Measurements from ENCODE around the gene KDM6B. TPM values are rescaled to one million over a fixed set of nuclear protein-coding genes. Genes with fewer than 3 reads are reported as not detected.

KDM6B gene
- total and polyA plus RNA-seq, 5 experiments from 2014 or later, result 0.28 to 113 (median 1.2) TPM

- ATAC-seq (peak in 1 of 2 donors; percentile 0), DNase-seq (peak in 2 of 10 donors; percentile 45 to 56)
- Mint-ChIP-seq H3K4me3 (peak overlapping the region; percentile 88 to 100 (median 96)), H3K36me3 (peaks cover 0 to 29% (median 0%) of the 10 kb centered on the region in 3 donors), H3K27me3 (peaks cover 0 to 6% (median 0%) of the 10 kb centered on the region in 5 donors), H3K9me3 (no peaks in the 10 kb centered on the region), H3K4me1 (peaks cover 46 to 65% (median 52%) of the 10 kb centered on the region in 4 donors), H3K27ac (peak overlapping the region; percentile 94 to 100 (median 98))
- POLR2A ChIA-PET, result interaction anchor here (1.0 to 7.2 kb wide), 5 partner anchors 8 to 330 kb away, joined by 3 to 116 read pairs (median 22); partner anchors contain the start of genes CYB5D1, KDM6B, NAA38 and TMEM88
Observed at GRCh38 chr17:7843257-7843535, 9.2 kb downstream of the KDM6B start.

DNA sequence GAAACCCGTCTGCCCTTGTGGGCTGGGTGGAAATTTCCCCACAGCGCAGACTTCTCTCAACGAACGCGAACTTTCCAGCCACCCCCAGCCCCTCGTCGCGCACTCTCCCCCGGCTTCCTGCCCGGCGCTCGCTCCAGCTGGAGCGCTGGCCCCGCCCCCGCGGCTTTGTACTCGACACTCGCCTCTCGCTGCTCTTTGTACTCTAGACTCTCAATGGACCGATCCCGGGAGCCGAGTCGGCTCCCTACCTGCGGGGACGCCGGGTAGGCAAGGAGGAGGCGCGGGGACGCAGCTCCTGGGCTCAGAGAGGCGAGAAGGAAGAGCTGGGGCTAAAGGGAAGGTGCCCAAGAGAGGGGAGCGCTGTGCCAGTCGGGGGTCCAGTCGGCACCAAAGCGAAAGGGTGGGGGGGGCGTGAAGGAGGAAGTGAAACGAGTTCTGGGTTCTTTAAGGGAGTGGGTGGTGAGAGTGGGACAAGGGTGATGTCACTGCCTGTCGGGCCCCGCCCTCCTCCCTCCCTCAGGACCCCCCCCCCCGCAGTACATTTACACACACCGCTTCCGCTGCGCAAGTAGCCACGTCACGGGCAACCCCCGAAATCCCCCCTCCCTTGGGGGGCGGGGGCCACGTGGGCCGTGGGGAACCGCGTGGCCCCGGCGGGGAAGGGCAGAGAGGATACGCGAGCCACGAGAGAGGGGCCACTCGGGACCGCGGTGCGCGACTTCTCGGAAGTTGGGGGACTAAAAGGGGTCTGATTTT lies 9.7 kb downstream of the KDM6B start:
- H3K4me1 Mint-ChIP-seq, result peaks cover 42 to 60% (median 48%) of the 10 kb centered on the region in 4 donors
- no peaks in the 10 kb centered on the region for H3K9me3 Mint-ChIP-seq

GRCh38 chr17:7844292-7845154 lies 10.5 kb downstream of the KDM6B start:
- peak; percentile 20 to 32 for ATAC-seq
- peaks cover 0 to 31% (median 0%) of the 10 kb centered on the region in 3 donors for H3K36me3 Mint-ChIP-seq
- DNase-seq, result peak; percentile 62 to 89 (median 78)

More for the DNA sequence above, 9.7 kb downstream of the KDM6B start:
- peak overlapping the region; percentile 94 to 100 (median 98) for H3K27ac Mint-ChIP-seq
- H3K36me3 Mint-ChIP-seq, result peaks cover 0 to 31% (median 0%) of the 10 kb centered on the region in 3 donors
- peak overlapping the region; percentile 88 to 100 (median 96) for H3K4me3 Mint-ChIP-seq
- ATAC-seq, result peak; percentile 12 to 29
- DNase-seq, result peak; percentile 87 to 96 (median 92)
- peaks cover 0 to 6% (median 0%) of the 10 kb centered on the region in 5 donors for H3K27me3 Mint-ChIP-seq
- POLR2A ChIA-PET, result interaction anchor here (1.0 to 7.2 kb wide), 4 partner anchors 8 to 330 kb away, joined by 4 to 116 read pairs (median 38); partner anchors contain the start of genes CYB5D1, KDM6B, NAA38 and TMEM88

DNA sequence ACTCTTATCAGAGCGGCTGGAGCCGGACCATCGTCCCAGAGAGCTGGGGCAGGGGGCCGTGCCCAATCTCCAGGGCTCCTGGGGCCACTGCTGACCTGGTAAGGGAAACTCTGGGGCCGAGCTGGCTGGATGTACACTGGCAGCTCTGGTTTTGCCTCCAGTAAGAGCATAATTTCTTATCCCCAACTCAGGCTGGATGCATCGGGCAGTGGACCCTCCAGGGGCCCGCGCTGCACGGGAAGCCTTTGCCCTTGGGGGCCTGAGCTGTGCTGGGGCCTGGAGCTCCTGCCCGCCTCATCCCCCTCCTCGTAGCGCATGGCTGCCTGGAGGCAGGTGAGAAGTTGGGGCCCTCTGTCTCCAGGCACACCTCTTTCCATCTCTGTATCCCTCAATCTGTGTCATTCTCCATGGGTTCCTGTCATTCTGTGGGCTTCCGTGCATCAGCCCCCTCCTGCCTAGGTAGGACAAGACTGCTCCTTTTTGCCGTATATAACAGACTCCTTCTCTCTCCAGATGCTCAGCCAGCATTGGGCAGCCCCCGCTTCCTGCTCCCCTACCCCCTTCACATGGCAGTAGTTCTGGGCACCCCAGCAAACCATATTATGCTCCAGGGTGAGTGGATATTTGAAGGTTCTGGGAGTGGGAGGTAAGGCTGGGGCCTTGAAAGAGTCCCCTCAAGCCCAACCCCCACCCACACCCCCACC lies 11.5 kb downstream of the KDM6B start:
- Mint-ChIP-seq H3K4me1 (peaks cover 30 to 42% (median 36%) of the 10 kb centered on the region in 4 donors), H3K27ac (peak overlapping the region in 9 of 10 donors; percentile 95 to 100 (median 99)), H3K27me3 (peaks cover 0 to 6% (median 0%) of the 10 kb centered on the region in 5 donors), H3K36me3 (peaks cover 0 to 33% (median 1%) of the 10 kb centered on the region in 3 donors), H3K4me3 (peak overlapping the region; percentile 88 to 100 (median 96)), H3K9me3 (no peaks in the 10 kb centered on the region)
- ATAC-seq (no peak), DNase-seq (peak in 1 of 10 donors; percentile 60)
- POLR2A ChIA-PET, result interaction anchor here (0.6 to 7.2 kb wide), 11 partner anchors 8 to 376 kb away, joined by 3 to 116 read pairs (median 4); partner anchors contain the start of genes CYB5D1, KDM6B, NAA38 and RNF227

More at GRCh38 chr17:7844292-7845154, 10.5 kb downstream of the KDM6B start:
- Mint-ChIP-seq H3K27ac (peak overlapping the region; percentile 94 to 100 (median 98)), H3K4me3 (peak overlapping the region; percentile 88 to 100 (median 96)), H3K9me3 (no peaks in the 10 kb centered on the region), H3K4me1 (peaks cover 34 to 52% (median 40%) of the 10 kb centered on the region in 4 donors), H3K27me3 (peaks cover 0 to 6% (median 0%) of the 10 kb centered on the region in 5 donors)
- POLR2A ChIA-PET, result interaction anchor here (0.8 to 7.2 kb wide), 9 partner anchors 9 to 329 kb away, joined by 3 to 116 read pairs (median 4); partner anchors contain the start of genes CYB5D1, KDM6B, NAA38 and RNF227

DNA sequence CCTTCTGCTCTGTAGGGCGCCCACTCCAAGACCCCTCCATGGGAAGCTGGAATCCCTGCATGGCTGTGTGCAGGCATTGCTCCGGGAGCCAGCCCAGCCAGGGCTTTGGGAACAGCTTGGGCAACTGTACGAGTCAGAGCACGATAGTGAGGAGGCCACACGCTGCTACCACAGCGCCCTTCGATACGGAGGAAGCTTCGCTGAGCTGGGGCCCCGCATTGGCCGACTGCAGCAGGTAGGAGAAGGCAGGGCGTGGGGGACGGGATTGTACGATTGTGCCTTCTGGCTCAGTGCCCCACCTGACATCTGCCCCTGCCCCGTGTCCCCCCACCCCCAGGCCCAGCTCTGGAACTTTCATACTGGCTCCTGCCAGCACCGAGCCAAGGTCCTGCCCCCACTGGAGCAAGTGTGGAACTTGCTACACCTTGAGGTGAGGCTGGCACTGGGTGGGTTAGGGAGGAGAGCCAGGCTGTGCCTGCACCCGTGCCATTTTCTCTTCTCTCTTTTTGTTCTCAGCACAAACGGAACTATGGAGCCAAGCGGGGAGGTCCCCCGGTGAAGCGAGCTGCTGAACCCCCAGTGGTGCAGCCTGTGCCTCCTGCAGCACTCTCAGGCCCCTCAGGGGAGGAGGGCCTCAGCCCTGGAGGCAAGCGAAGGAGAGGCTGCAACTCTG lies 12.2 kb downstream of the KDM6B start:
- Mint-ChIP-seq H3K9me3 (no peaks in the 10 kb centered on the region), H3K27me3 (peaks cover 0 to 6% (median 0%) of the 10 kb centered on the region in 5 donors), H3K4me1 (peaks cover 29 to 42% (median 35%) of the 10 kb centered on the region in 4 donors), H3K27ac (peak overlapping the region in 7 of 10 donors; percentile 67 to 99 (median 85)), H3K36me3 (peaks cover 0 to 28% (median 1%) of the 10 kb centered on the region in 3 donors), H3K4me3 (peak overlapping the region in 8 of 10 donors; percentile 26 to 57 (median 44))
- ATAC-seq (no peak), DNase-seq (peak in 1 of 10 donors; percentile 53)
- POLR2A ChIA-PET, result interaction anchor here (0.6 to 7.2 kb wide), 7 partner anchors 8 to 375 kb away, joined by 3 to 116 read pairs (median 6); partner anchors contain the start of genes CYB5D1, KDM6B, NAA38 and RNF227

DNA sequence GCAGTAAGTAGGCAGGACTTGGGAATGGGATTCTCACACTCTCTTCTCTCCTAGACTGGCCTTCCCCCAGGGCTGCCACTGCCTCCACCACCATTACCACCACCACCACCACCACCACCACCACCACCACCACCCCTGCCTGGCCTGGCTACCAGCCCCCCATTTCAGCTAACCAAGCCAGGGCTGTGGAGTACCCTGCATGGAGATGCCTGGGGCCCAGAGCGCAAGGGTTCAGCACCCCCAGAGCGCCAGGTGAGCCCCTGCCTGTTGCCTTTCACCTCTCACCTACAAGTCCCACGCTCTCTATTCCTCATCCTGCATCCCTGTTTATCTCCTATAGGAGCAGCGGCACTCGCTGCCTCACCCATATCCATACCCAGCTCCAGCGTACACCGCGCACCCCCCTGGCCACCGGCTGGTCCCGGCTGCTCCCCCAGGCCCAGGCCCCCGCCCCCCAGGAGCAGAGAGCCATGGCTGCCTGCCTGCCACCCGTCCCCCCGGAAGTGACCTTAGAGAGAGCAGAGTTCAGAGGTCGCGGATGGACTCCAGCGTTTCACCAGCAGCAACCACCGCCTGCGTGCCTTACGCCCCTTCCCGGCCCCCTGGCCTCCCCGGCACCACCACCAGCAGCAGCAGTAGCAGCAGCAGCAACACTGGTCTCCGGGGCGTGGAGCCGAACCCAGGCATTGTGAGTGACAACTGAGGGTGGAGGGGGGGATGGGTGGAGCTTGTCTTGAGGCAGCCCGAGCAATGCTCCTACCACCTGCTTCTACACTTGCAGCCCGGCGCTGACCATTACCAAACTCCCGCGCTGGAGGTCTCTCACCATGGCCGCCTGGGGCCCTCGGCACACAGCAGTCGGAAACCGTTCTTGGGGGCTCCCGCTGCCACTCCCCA lies 13.0 kb downstream of the KDM6B start:
- H3K4me3 Mint-ChIP-seq, result peak overlapping the region in 4 of 10 donors; percentile 28 to 57 (median 32)

DNA sequence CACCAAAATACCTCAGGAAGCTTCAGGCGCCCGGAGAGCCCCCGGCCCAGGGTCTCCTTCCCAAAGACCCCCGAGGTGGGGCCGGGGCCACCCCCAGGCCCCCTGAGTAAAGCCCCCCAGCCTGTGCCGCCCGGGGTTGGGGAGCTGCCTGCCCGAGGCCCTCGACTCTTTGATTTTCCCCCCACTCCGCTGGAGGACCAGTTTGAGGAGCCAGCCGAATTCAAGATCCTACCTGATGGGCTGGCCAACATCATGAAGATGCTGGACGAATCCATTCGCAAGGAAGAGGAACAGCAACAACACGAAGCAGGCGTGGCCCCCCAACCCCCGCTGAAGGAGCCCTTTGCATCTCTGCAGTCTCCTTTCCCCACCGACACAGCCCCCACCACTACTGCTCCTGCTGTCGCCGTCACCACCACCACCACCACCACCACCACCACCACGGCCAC lies 14.1 kb downstream of the KDM6B start:
- Mint-ChIP-seq H3K27ac (peak overlapping the region in 5 of 10 donors; percentile 24 to 84 (median 71)), H3K27me3 (no peaks in the 10 kb centered on the region), H3K4me1 (peaks cover 22 to 37% (median 33%) of the 10 kb centered on the region in 4 donors), H3K9me3 (no peaks in the 10 kb centered on the region), H3K4me3 (peak overlapping the region in 2 of 10 donors; percentile 14 to 18), H3K36me3 (peaks cover 0 to 30% (median 1%) of the 10 kb centered on the region in 3 donors)
- DNase-seq (peak in 1 of 10 donors; percentile 47), ATAC-seq (no peak)
- POLR2A ChIA-PET, result interaction anchor here (7.2 kb wide), 1 partner anchor 14 kb away, joined by 116 read pairs; the partner anchor contains the start of gene KDM6B

More for the DNA sequence above, 13.0 kb downstream of the KDM6B start:
- peaks cover 32 to 44% (median 38%) of the 10 kb centered on the region in 4 donors for H3K4me1 Mint-ChIP-seq
- H3K9me3 Mint-ChIP-seq, result no peaks in the 10 kb centered on the region
- ATAC-seq (no peak), DNase-seq (peak in 2 of 10 donors; percentile 21 to 50)
- POLR2A ChIA-PET, result interaction anchor here (6.9 to 7.2 kb wide), 2 partner anchors 9 to 12 kb away, joined by 54 to 116 read pairs; partner anchors contain the start of genes CYB5D1, KDM6B, NAA38 and TMEM88
- H3K27me3 Mint-ChIP-seq, result peaks cover 0 to 4% (median 0%) of the 10 kb centered on the region in 5 donors
- peaks cover 0 to 28% (median 1%) of the 10 kb centered on the region in 3 donors for H3K36me3 Mint-ChIP-seq
- peak overlapping the region in 6 of 10 donors; percentile 58 to 92 (median 76) for H3K27ac Mint-ChIP-seq

DNA sequence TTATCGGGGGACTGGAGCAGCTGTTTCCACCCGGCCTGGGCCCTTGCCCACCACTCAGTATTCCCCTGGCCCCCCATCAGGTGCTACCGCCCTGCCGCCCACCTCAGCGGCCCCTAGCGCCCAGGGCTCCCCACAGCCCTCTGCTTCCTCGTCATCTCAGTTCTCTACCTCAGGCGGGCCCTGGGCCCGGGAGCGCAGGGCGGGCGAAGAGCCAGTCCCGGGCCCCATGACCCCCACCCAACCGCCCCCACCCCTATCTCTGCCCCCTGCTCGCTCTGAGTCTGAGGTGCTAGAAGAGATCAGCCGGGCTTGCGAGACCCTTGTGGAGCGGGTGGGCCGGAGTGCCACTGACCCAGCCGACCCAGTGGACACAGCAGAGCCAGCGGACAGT lies 14.7 kb downstream of the KDM6B start:
- ATAC-seq (no peak), DNase-seq (no peak)
- H3K27me3 Mint-ChIP-seq, result no peaks in the 10 kb centered on the region
- no peaks in the 10 kb centered on the region for H3K9me3 Mint-ChIP-seq
- H3K4me3 Mint-ChIP-seq, result no peak overlapping the region
- H3K27ac Mint-ChIP-seq, result peak overlapping the region in 1 of 10 donors; percentile 29
- H3K36me3 Mint-ChIP-seq, result peaks cover 0 to 32% (median 1%) of the 10 kb centered on the region in 3 donors
- POLR2A ChIA-PET, result interaction anchor here (1.0 to 5.8 kb wide), 3 partner anchors 8 to 15 kb away, joined by 3 to 96 read pairs (median 4); partner anchors contain the start of gene KDM6B
- H3K4me1 Mint-ChIP-seq, result peaks cover 18 to 36% (median 30%) of the 10 kb centered on the region in 4 donors

DNA sequence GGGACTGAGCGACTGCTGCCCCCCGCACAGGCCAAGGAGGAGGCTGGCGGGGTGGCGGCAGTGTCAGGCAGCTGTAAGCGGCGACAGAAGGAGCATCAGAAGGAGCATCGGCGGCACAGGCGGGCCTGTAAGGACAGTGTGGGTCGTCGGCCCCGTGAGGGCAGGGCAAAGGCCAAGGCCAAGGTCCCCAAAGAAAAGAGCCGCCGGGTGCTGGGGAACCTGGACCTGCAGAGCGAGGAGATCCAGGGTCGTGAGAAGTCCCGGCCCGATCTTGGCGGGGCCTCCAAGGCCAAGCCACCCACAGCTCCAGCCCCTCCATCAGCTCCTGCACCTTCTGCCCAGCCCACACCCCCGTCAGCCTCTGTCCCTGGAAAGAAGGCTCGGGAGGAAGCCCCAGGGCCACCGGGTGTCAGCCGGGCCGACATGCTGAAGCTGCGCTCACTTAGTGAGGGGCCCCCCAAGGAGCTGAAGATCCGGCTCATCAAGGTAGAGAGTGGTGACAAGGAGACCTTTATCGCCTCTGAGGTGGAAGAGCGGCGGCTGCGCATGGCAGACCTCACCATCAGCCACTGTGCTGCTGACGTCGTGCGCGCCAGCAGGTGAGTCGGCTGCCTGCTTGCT lies 15.2 kb downstream of the KDM6B start:
- POLR2A ChIA-PET, result interaction anchor here (1.0 to 5.8 kb wide), 3 partner anchors 8 to 15 kb away, joined by 3 to 96 read pairs (median 4); partner anchors contain the start of gene KDM6B
- Mint-ChIP-seq H3K9me3 (no peaks in the 10 kb centered on the region), H3K27ac (peak overlapping the region in 4 of 10 donors; percentile 56 to 88 (median 68)), H3K36me3 (peaks cover 0 to 34% (median 1%) of the 10 kb centered on the region in 3 donors), H3K4me1 (peaks cover 14 to 38% (median 26%) of the 10 kb centered on the region in 4 donors), H3K27me3 (no peaks in the 10 kb centered on the region), H3K4me3 (no peak overlapping the region)
- DNase-seq (no peak), ATAC-seq (no peak)
